SU-DHL-6 (cell line): ENCODE measurements around the gene TMIGD1.

Experiments used
- H2AFZ ChIP-seq: fragments of 200-600 bp; sonication (generic); 2 replicates; pipeline ENCODE4 v1.6.1; 2014; ENCODE audit warnings: low read depth, mild to moderate bottlenecking, moderate library complexity, mixed read lengths, antibody characterized with exemption, low read length; ENCODE audit not compliant: severe bottlenecking
- H3F3A ChIP-seq: fragments of 200-600 bp; shearing (Covaris generic); 2 replicates; pipeline ENCODE4 v1.6.0; 2016; ENCODE audit warnings: antibody characterized with exemption, mild to moderate bottlenecking; ENCODE audit not compliant: insufficient read depth
- H3K27ac ChIP-seq: fragments of 200-600 bp; sonication (generic); 2 replicates; pipeline ENCODE4 v1.5.1; 2016; ENCODE audit warnings: low read depth, mild to moderate bottlenecking, low read length, moderate library complexity, mixed read lengths
- H3K27me3 ChIP-seq: fragments of 200-600 bp; sonication (generic), shearing (Covaris generic); 2 replicates; pipeline ENCODE4 v1.6.0; 2014; ENCODE audit warnings: mild to moderate bottlenecking, low read length
- H3K36me3 ChIP-seq: fragments of 200-600 bp; sonication (generic); 2 replicates; pipeline ENCODE4 v1.6.1; 2014; ENCODE audit warnings: mild to moderate bottlenecking, low read length, mixed read lengths
- H3K4me2 ChIP-seq: fragments of 300-600, 200-600 bp; shearing (Covaris generic), sonication (generic); 2 replicates; pipeline ENCODE4 v1.6.0; 2014; ENCODE audit warnings: low read length, low read depth, mild to moderate bottlenecking; ENCODE audit not compliant: poor library complexity, severe bottlenecking
- H3K4me3 ChIP-seq: fragments of 200-600 bp; sonication (generic); 2 replicates; pipeline ENCODE4 v1.5.1; 2014; ENCODE audit warnings: antibody characterized with exemption, low read length, mild to moderate bottlenecking, mixed read lengths; ENCODE audit not compliant: insufficient read depth, poor library complexity, severe bottlenecking
- H3K79me2 ChIP-seq: fragments of 200-600 bp; sonication (generic); 2 replicates; pipeline ENCODE4 v1.6.1; 2014; ENCODE audit warnings: mild to moderate bottlenecking, low read length, moderate library complexity; ENCODE audit not compliant: insufficient read depth
- H3K9ac ChIP-seq: fragments of 200-600 bp; sonication (generic); 2 replicates; pipeline ENCODE4 v1.7.0; 2014; ENCODE audit warnings: mild to moderate bottlenecking, low read length
- H3K9me2 ChIP-seq: fragments of 200-600 bp; sonication (generic); replicated peaks from 2 replicates; pipeline ENCODE4 v1.6.1; 2014; ENCODE audit warnings: low read length; ENCODE audit not compliant: insufficient read depth
- H3K9me3 ChIP-seq: fragments of 200-600 bp; sonication (generic); 2 replicates; pipeline ENCODE4 v1.6.1; 2014; ENCODE audit warnings: low read length, mixed read lengths; ENCODE audit not compliant: insufficient read depth
- H4K20me1 ChIP-seq: fragments of 200-600 bp; sonication (generic); 2 replicates; pipeline ENCODE4 v1.6.1; 2014; ENCODE audit warnings: low read depth, mild to moderate bottlenecking, antibody characterized with exemption, low read length, moderate library complexity, mixed read lengths
- CTCF ChIP-seq: fragments of 200-600 bp; sonication (generic); IDR thresholded peaks from one replicate; pipeline ENCODE4 v1.5.1; 2017; ENCODE audit warnings: antibody characterized with exemption, mild to moderate bottlenecking, low read length, moderate library complexity; ENCODE audit not compliant: insufficient read depth, poor library complexity, severe bottlenecking
- EZH2phosphoT487 ChIP-seq: fragments of 200-600 bp; sonication (generic), shearing (Covaris generic); conservative IDR thresholded peaks from 2 replicates; pipeline ENCODE4 v1.6.1; 2018; ENCODE audit warnings: mild to moderate bottlenecking, antibody characterized with exemption, low read length, moderate library complexity, mixed read lengths

Gene TMIGD1

GRCh38 chr17:30278032-30278431, 55.8 kb downstream of the TMIGD1 start:
- Histone ChIP-seq H3K79me2 (no peaks in the 10 kb centered on the region), H2AFZ (no peak overlapping the region), H3K9me3 (no peaks in the 10 kb centered on the region), H3F3A (no peaks in the 10 kb centered on the region; the same call in 1 of the 2 replicates), H3K4me2 (no peak overlapping the region), H3K9ac (no peak overlapping the region), H3K27me3 (no peaks in the 10 kb centered on the region), H3K9me2 (no peaks in the 10 kb centered on the region), H3K27ac (no peak overlapping the region), H3K36me3 (peaks cover 29% of the 10 kb centered on the region; the same call in 1 of the 2 replicates), H4K20me1 (no peaks in the 10 kb centered on the region), H3K4me3 (no peak overlapping the region)
- TF ChIP-seq EZH2phosphoT487 (no peak), CTCF (no peak)

DNA sequence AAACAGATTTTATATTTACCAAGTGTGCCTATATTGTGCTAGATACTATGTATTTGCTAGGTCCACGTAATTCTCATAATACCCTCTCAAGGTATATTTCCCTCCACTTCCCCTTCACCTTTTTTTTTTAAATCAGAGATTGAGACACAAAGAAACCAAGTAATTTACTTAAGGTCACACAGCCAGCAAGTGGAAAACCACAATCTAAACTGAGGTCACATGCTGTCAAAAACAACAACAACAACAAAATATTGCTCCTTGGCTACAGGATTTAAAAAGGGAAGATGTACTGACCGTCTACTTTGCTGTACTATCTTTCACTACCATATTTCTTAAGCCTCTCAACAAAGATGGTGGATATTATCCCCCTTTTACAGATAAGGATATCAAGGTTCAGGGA, 57.9 kb downstream of the TMIGD1 start:
- H3K4me3 ChIP-seq: no peak overlapping the region
- H3K27ac ChIP-seq: no peak overlapping the region
- no peaks in the 10 kb centered on the region for H3K9me3 ChIP-seq
- TF ChIP-seq EZH2phosphoT487: no peak
- TF ChIP-seq CTCF: no peak
- H3K27me3 ChIP-seq: no peaks in the 10 kb centered on the region
- H3K79me2 ChIP-seq: no peaks in the 10 kb centered on the region
- no peaks in the 10 kb centered on the region for H3K9me2 ChIP-seq
- H2AFZ ChIP-seq: no peak overlapping the region
- no peak overlapping the region for H3K9ac ChIP-seq
- no peak overlapping the region for H3K4me2 ChIP-seq
- H4K20me1 ChIP-seq: no peaks in the 10 kb centered on the region
- H3K36me3 ChIP-seq: peaks cover 45% of the 10 kb centered on the region
- H3F3A ChIP-seq: no peaks in the 10 kb centered on the region; the same call in 1 of the 2 replicates

- H3K9me2 ChIP-seq: no peaks in the 10 kb centered on the region
- no peak overlapping the region for H3K27ac ChIP-seq
- TF ChIP-seq EZH2phosphoT487: no peak
- H3K36me3 ChIP-seq: peaks cover 43% of the 10 kb centered on the region
- H2AFZ ChIP-seq: no peak overlapping the region
- no peaks in the 10 kb centered on the region for H3K9me3 ChIP-seq
- H4K20me1 ChIP-seq: no peaks in the 10 kb centered on the region
- no peaks in the 10 kb centered on the region for H3K27me3 ChIP-seq
- no peak overlapping the region for H3K9ac ChIP-seq
- H3K4me3 ChIP-seq: no peak overlapping the region
- H3F3A ChIP-seq: no peaks in the 10 kb centered on the region; the same call in 1 of the 2 replicates
- H3K4me2 ChIP-seq: no peak overlapping the region
- H3K79me2 ChIP-seq: no peaks in the 10 kb centered on the region
Measured at GRCh38 chr17:30274887-30275286, 59.0 kb downstream of the TMIGD1 start.

GRCh38 chr17:30273373-30273772, 60.5 kb downstream of the TMIGD1 start:
- no peak overlapping the region for H3K9ac ChIP-seq
- H3K4me2 ChIP-seq: no peak overlapping the region
- H2AFZ ChIP-seq: no peak overlapping the region
- H3K9me3 ChIP-seq: no peaks in the 10 kb centered on the region
- peaks cover 49% of the 10 kb centered on the region for H3K36me3 ChIP-seq
- no peak overlapping the region for H3K4me3 ChIP-seq
- TF ChIP-seq CTCF: no peak
- TF ChIP-seq EZH2phosphoT487: no peak
- no peak overlapping the region for H3K27ac ChIP-seq
- no peaks in the 10 kb centered on the region for H3K9me2 ChIP-seq
- no peaks in the 10 kb centered on the region for H4K20me1 ChIP-seq
- no peaks in the 10 kb centered on the region; the same call in 1 of the 2 replicates for H3F3A ChIP-seq
- no peaks in the 10 kb centered on the region for H3K27me3 ChIP-seq
- H3K79me2 ChIP-seq: no peaks in the 10 kb centered on the region
